Left renal cortex interstitium (tissue), 4 donors: ENCODE data around the gene MPV17L2. TPM values are rescaled to one million over a fixed set of nuclear protein-coding genes. Genes with fewer than 3 reads are reported as not detected.
"Not testable (repeated sequence)": the region's sequence is repeated elsewhere in the genome, so short reads cannot be mapped to it uniquely, and the experiment has no call there.

Source experiments
- DNase-seq, 4 donors: peaks; one replicate each; pipeline ENCODE4 v3.0.0-alpha.2; 2013; ENCODE audit warnings: low read depth in 4 of 4, low spot score in 2 of 4, missing footprints in 1 of 4
- polyA plus RNA-seq, 4 donors: library from polyadenylated mRNA; unstranded; fragments of 120-200 nt; gene quantifications; one replicate each; pipeline ENCODE4 v1.2.1, GENCODE V29; 2013; ENCODE audit not compliant: insufficient read length in 4 of 4

Gene MPV17L2
- 10 to 100 TPM in 2 of 4 donors, 1 to 10 TPM in 2; 8.1 to 12.1 (median 10.6) TPM for polyA plus RNA-seq

- peak; percentile 97 to 100 (median 99) for DNase-seq
Measured at GRCh38 chr19:18192673-18193387, at the start of gene MPV17L2. TSS of gene MPV17L2 (plus strand) at chr19:18193218. CDS start at chr19:18193282, 64 bp downstream.

GRCh38 chr19:18143902-18144301, 49.1 kb upstream of the MPV17L2 start:
- DNase-seq, result no peak

- no peak for DNase-seq
Measured at GRCh38 chr19:18144361-18144760, 48.7 kb upstream of the MPV17L2 start.

- DNase-seq, result no peak
Measured at GRCh38 chr19:18144906-18145305, 48.1 kb upstream of the MPV17L2 start.

- no peak for DNase-seq
Measured at GRCh38 chr19:18145391-18145999, 47.5 kb upstream of the MPV17L2 start.

GRCh38 chr19:18147396-18147795, 45.6 kb upstream of the MPV17L2 start:
- DNase-seq, result no peak

GRCh38 chr19:18149596-18149975, 43.4 kb upstream of the MPV17L2 start:
- DNase-seq, result no peak

GRCh38 chr19:18150776-18151624, 42.0 kb upstream of the MPV17L2 start:
- DNase-seq, result no peak

GRCh38 chr19:18152442-18152816, 40.6 kb upstream of the MPV17L2 start:
- DNase-seq, result peak; percentile 94 to 98 (median 96)

- peak; percentile 98 to 99 (median 99) for DNase-seq
Measured at GRCh38 chr19:18152817-18153555, 40.0 kb upstream of the MPV17L2 start, which contains the start of gene PIK3R2. TSS of gene PIK3R2 (plus strand) at chr19:18153163. CDS start at chr19:18155880, 2,717 bp downstream.

- DNase-seq, result no peak
Measured at GRCh38 chr19:18153556-18154134, 39.4 kb upstream of the MPV17L2 start.

- DNase-seq, result no peak
Measured at GRCh38 chr19:18155095-18156087, 37.6 kb upstream of the MPV17L2 start.

- DNase-seq, result no peak
Measured at GRCh38 chr19:18156268-18156667, 36.8 kb upstream of the MPV17L2 start.

GRCh38 chr19:18156841-18157464, 36.1 kb upstream of the MPV17L2 start:
- DNase-seq, result peak in 2 of 4 donors; percentile 57 to 66

- DNase-seq, result no peak
Measured at GRCh38 chr19:18157465-18158063, 35.5 kb upstream of the MPV17L2 start.

- no peak for DNase-seq
Measured at GRCh38 chr19:18158467-18158866, 34.6 kb upstream of the MPV17L2 start.

GRCh38 chr19:18159059-18159616, 33.9 kb upstream of the MPV17L2 start:
- not testable (repeated sequence) for DNase-seq

GRCh38 chr19:18159810-18160209, 33.2 kb upstream of the MPV17L2 start:
- DNase-seq, result no peak
